OCI-LY7 (cell line): ENCODE measurements around the gene EIF4E. TPM values are rescaled to one million over a fixed set of nuclear protein-coding genes. Genes with fewer than 3 reads are reported as not detected.

ENCODE experiments used
- BruUV-seq: library from RNA; stranded (reverse); fragments of 400-500 nt; replicated peaks from 2 replicates; lab custom pipeline; 2021; lab: Mats Ljungman, UMichigan
- CTCF ChIA-PET: fragments of 300-600 bp; sonication (Branson Sonifier 250); formaldehyde crosslinking; loops from one replicate; lab custom pipeline; 2022; ENCODE audit warnings: antibody characterized with exemption; ENCODE audit not compliant: unreplicated experiment; lab: Charles Lee
- POLR2A ChIA-PET: fragments of 300-600 bp; sonication (Branson Sonifier 250); formaldehyde crosslinking; loops from one replicate; lab custom pipeline; 2022; ENCODE audit warnings: antibody characterized with exemption; lab: Charles Lee
- DNase-seq: peaks from one replicate; pipeline ENCODE4 v3.0.0-alpha.2; 2015; ENCODE audit warnings: low spot score
- H2AFZ ChIP-seq: fragments of 200-600 bp; sonication (generic), shearing (Covaris generic); 2 replicates; pipeline ENCODE4 v1.6.1; 2014; ENCODE audit warnings: mild to moderate bottlenecking, antibody characterized with exemption, low read length, moderate library complexity
- H3K27ac ChIP-seq: fragments of 200-600 bp; sonication (generic); 2 replicates; pipeline ENCODE4 v1.5.1; 2014; ENCODE audit warnings: mixed run types, low read depth, mild to moderate bottlenecking, moderate library complexity, low read length, inconsistent platforms; ENCODE audit not compliant: poor library complexity, severe bottlenecking
- H3K36me3 ChIP-seq: fragments of 200-600 bp; sonication (generic); 2 replicates; pipeline ENCODE4 v1.6.1; 2014; ENCODE audit warnings: mild to moderate bottlenecking, antibody characterized with exemption, low read length, moderate library complexity, mixed read lengths; ENCODE audit not compliant: insufficient read depth
- H3K4me1 ChIP-seq: fragments of 200-600 bp; sonication (generic); 2 replicates; pipeline ENCODE4 v1.5.1; 2014; ENCODE audit warnings: mild to moderate bottlenecking, low read length; ENCODE audit not compliant: insufficient read depth, poor library complexity, severe bottlenecking
- H3K4me2 ChIP-seq: fragments of 200-600 bp; sonication (generic); 2 replicates; pipeline ENCODE4 v1.6.1; 2014; ENCODE audit warnings: mild to moderate bottlenecking, low read length
- H3K4me3 ChIP-seq: fragments of 200-600 bp; sonication (generic); 2 replicates; pipeline ENCODE4 v1.5.1; 2014; ENCODE audit warnings: mild to moderate bottlenecking, low read depth, low read length; ENCODE audit not compliant: poor library complexity, severe bottlenecking
- H3K79me2 ChIP-seq: fragments of 200-600 bp; sonication (generic); 2 replicates; pipeline ENCODE4 v1.6.1; 2016; ENCODE audit warnings: low read depth, mild to moderate bottlenecking, low read length, moderate library complexity, mixed read lengths; ENCODE audit not compliant: insufficient read depth
- H3K9me2 ChIP-seq: fragments of 200-600 bp; sonication (generic); 2 replicates; pipeline ENCODE4 v1.6.1; 2016; ENCODE audit warnings: mild to moderate bottlenecking, low read length, mixed read lengths; ENCODE audit not compliant: insufficient read depth
- H3K9me3 ChIP-seq: fragments of 200-600 bp; sonication (generic); 2 replicates; pipeline ENCODE4 v1.6.1; 2014; ENCODE audit warnings: mild to moderate bottlenecking, mixed run types, low read length, mixed read lengths
- H4K20me1 ChIP-seq: fragments of 200-600 bp; sonication (generic); 2 replicates; pipeline ENCODE4 v1.6.1; 2014; ENCODE audit warnings: mild to moderate bottlenecking, antibody characterized with exemption, low read length, moderate library complexity, mixed read lengths; ENCODE audit not compliant: insufficient read depth
- CTCF ChIP-seq: fragments of 200-600 bp; sonication (generic); conservative IDR thresholded peaks from 2 replicates; pipeline ENCODE4 v1.5.1; 2014; ENCODE audit warnings: mild to moderate bottlenecking, antibody characterized with exemption, low read length, moderate library complexity, mixed read lengths
- EZH2phosphoT487 ChIP-seq: fragments of 200-600 bp; sonication (generic); IDR thresholded peaks from 2 replicates; pipeline ENCODE4 v1.6.1; 2018; ENCODE audit warnings: low read depth, borderline replicate concordance, mild to moderate bottlenecking, mixed run types, antibody characterized with exemption, low read length, moderate library complexity, mixed read lengths
- intact Hi-C: fragments of 100-400 bp; cut with micrococcal nuclease; formaldehyde crosslinking; loops from one replicate; pipeline ENCODE4 v1.10.0; 2022; ENCODE audit not compliant: unreplicated experiment
- total RNA-seq, 2 experiments: library from RNA; depleted of rRNA in 1 of 2; stranded (reverse); fragments of >200 nt in 1 of 2; shearing (Covaris generic) in 1 of 2; gene quantifications; 2 replicates each; pipeline ENCODE4 v1.2.3, GENCODE V29; 2014 to 2022

EIF4E gene
- total RNA-seq, 2 experiments from 2014 or later, result 136 to 160 TPM

- Histone ChIP-seq H3K4me3 (no peak overlapping the region), H4K20me1 (no peaks in the 10 kb centered on the region), H3K27ac (no peak overlapping the region), H3K9me2 (no peaks in the 10 kb centered on the region), H3K4me1 (no peaks in the 10 kb centered on the region), H3K79me2 (no peaks in the 10 kb centered on the region), H3K36me3 (no peaks in the 10 kb centered on the region), H3K4me2 (no peak overlapping the region), H2AFZ (no peak overlapping the region), H3K9me3 (no peaks in the 10 kb centered on the region)
- intact Hi-C loops, result no loop called here
- DNase-seq, result no peak
- TF ChIP-seq EZH2phosphoT487 (no peak), CTCF (no peak)
- POLR2A ChIA-PET, result interaction anchor here (1.1 kb wide), 1 partner anchor 23 kb away, joined by 4 read pairs; no protein-coding TSS in a partner anchor
- CTCF ChIA-PET, result no interaction called here
- no TSS peak for BruUV-seq
These were observed 38.9 kb upstream of the EIF4E start for GRCh38 chr4:98967786-98968329.

- Histone ChIP-seq H3K9me2 (no peaks in the 10 kb centered on the region), H3K36me3 (no peaks in the 10 kb centered on the region), H3K27ac (no peak overlapping the region), H3K79me2 (no peaks in the 10 kb centered on the region), H3K4me1 (no peaks in the 10 kb centered on the region), H2AFZ (no peak overlapping the region), H4K20me1 (no peaks in the 10 kb centered on the region), H3K4me2 (no peak overlapping the region), H3K9me3 (no peaks in the 10 kb centered on the region), H3K4me3 (no peak overlapping the region)
- no peak for TF ChIP-seq EZH2phosphoT487
- no TSS peak for BruUV-seq
- ChIA-PET CTCF (no interaction called here), POLR2A (interaction anchor here (0.5 to 1.1 kb wide), 4 partner anchors 16 to 178 kb away, joined by 3 to 5 read pairs (median 4); no protein-coding TSS in a partner anchor)
- DNase-seq, result no peak
- intact Hi-C loops, result no loop called here
These were observed 38.0 kb upstream of the EIF4E start for GRCh38 chr4:98966926-98967325.

GRCh38 chr4:98963538-98964433 lies 34.9 kb upstream of the EIF4E start:
- ChIA-PET CTCF (no interaction called here), POLR2A (no interaction called here)
- TF ChIP-seq CTCF (no peak), EZH2phosphoT487 (no peak)
- Histone ChIP-seq H3K4me2 (no peak overlapping the region), H3K9me3 (no peaks in the 10 kb centered on the region), H4K20me1 (no peaks in the 10 kb centered on the region), H3K4me1 (no peaks in the 10 kb centered on the region), H3K36me3 (no peaks in the 10 kb centered on the region), H2AFZ (no peak overlapping the region), H3K27ac (no peak overlapping the region), H3K79me2 (no peaks in the 10 kb centered on the region), H3K4me3 (no peak overlapping the region), H3K9me2 (no peaks in the 10 kb centered on the region)
- BruUV-seq, result no TSS peak
- intact Hi-C loops, result no loop called here
- DNase-seq, result no peak
